ENCODE results near the gene HOXC9.

HOXC9 gene

GRCh38 chr12:54004063-54004840 lies 4.3 kb downstream of the HOXC9 start:
- DNase-seq (ENCODE audit: low read depth in 2 of 2) = no peak
- H3K4me3 ChIP-seq (replicated peaks in 1 of 2; ENCODE audit: low read depth in 2 of 2, low read length in 2 of 2) = no peak overlapping the region
- TF ChIP-seq, protein P1, sequence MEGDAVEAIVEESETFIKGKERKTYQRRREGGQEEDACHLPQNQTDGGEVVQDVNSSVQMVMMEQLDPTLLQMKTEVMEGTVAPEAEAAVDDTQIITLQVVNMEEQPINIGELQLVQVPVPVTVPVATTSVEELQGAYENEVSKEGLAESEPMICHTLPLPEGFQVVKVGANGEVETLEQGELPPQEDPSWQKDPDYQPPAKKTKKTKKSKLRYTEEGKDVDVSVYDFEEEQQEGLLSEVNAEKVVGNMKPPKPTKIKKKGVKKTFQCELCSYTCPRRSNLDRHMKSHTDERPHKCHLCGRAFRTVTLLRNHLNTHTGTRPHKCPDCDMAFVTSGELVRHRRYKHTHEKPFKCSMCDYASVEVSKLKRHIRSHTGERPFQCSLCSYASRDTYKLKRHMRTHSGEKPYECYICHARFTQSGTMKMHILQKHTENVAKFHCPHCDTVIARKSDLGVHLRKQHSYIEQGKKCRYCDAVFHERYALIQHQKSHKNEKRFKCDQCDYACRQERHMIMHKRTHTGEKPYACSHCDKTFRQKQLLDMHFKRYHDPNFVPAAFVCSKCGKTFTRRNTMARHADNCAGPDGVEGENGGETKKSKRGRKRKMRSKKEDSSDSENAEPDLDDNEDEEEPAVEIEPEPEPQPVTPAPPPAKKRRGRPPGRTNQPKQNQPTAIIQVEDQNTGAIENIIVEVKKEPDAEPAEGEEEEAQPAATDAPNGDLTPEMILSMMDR (IDR thresholded peaks at IDR 0.05; ENCODE audit: low read depth, low read length) = no peak

- no peak for DNase-seq (ENCODE audit: low read depth in 2 of 2)
- no peak overlapping the region for H3K4me3 ChIP-seq (replicated peaks in 1 of 2; ENCODE audit: low read depth in 2 of 2, low read length in 2 of 2)
These were observed 5.0 kb downstream of the HOXC9 start for GRCh38 chr12:54004841-54005530.

GRCh38 chr12:54005531-54005852 lies 5.5 kb downstream of the HOXC9 start:
- no peak for DNase-seq (ENCODE audit: low read depth in 2 of 2)
- TF ChIP-seq, protein P1 (IDR thresholded peaks at IDR 0.05; ENCODE audit: low read depth, low read length) = no peak
- no peak overlapping the region for H3K4me3 ChIP-seq (replicated peaks in 1 of 2; ENCODE audit: low read depth in 2 of 2, low read length in 2 of 2)

More at GRCh38 chr12:54004841-54005530, 5.0 kb downstream of the HOXC9 start:
- TF ChIP-seq, protein P1 (IDR thresholded peaks at IDR 0.05; ENCODE audit: low read depth, low read length) = no peak

- TF ChIP-seq, protein P1 (IDR thresholded peaks at IDR 0.05; ENCODE audit: low read depth, low read length) = peak; percentile 84
- DNase-seq (ENCODE audit: low read depth in 2 of 2) = peak; percentile 81 to 82
- peak overlapping the region in 1 of 2 donors; percentile 13 for H3K4me3 ChIP-seq (replicated peaks in 1 of 2; ENCODE audit: low read depth in 2 of 2, low read length in 2 of 2)
These were observed 6.0 kb downstream of the HOXC9 start for GRCh38 chr12:54005853-54006558.

DNA sequence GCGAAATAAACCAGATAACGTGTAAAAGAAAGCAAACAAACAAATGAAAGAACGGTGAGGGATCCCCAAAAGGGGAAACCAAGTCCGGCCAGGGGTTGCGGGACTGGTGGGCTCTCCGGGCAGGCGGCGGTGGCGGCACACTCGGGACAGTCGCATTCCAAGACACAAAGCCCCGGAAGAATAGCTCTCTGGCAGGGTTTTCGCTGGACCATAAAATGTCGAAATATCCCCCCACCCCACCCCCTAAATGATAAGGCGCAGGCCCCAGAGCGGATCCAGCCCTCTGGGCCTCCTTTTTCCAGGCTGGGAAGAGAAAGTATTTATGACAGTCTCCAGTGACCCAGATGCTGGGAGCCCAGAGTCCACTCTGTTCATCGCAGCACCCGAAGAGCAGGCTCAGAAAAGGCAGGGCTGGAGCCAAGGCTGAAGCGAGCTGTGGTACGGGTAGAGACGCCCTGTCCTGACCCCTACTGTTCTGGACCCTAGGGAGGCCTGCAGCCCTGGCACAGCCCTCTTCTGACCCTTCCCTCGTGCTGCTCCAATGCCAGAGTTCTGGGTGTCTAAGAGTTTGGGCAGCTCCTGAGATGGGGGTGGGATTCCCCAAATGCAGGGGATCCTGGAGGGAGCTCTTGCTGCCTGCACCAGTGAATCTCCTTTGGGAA lies 6.7 kb downstream of the HOXC9 start:
- TF ChIP-seq, protein P1 (IDR thresholded peaks at IDR 0.05; ENCODE audit: low read depth, low read length) = no peak
- no peak for DNase-seq (ENCODE audit: low read depth in 2 of 2)
- no peak overlapping the region for H3K4me3 ChIP-seq (replicated peaks in 1 of 2; ENCODE audit: low read depth in 2 of 2, low read length in 2 of 2)

DNA sequence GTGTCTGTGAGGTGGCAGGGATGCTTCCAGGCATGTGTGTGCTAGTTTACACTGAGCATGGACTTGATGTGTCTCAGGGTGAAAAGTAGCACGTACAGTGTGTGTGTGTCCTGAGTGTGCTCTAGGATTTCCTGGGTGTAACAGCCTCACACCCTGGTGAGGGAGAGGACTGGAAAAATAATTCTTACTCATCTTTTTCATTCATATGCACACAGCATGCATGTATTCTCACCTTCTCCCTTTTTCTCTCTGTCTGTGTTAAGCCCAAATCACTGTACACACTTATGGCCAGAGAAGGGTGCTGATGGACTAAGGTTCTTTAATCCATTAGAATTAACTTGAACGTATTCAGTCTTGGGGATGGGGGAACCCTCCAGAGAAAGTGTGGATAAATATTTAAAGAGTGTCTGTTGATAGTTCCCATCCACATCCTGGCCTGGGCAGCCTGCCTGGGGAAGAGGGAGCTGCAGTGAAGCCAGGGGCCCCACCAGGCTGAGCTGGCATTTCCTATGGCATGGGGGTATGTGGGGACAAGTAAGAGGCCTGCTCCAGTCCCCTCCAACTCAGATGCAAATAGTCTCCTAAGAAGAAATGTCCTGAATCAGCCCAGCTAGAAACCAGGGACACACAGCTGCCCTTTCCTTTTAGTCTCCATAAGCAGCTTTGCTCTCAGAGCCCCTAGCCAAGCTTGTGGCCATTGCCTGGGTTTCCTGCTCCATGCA lies 7.7 kb downstream of the HOXC9 start:
- no peak for DNase-seq (ENCODE audit: low read depth in 2 of 2)
- H3K4me3 ChIP-seq (replicated peaks in 1 of 2; ENCODE audit: low read depth in 2 of 2, low read length in 2 of 2) = no peak overlapping the region
- TF ChIP-seq, protein P1 (IDR thresholded peaks at IDR 0.05; ENCODE audit: low read depth, low read length) = no peak
